ENCODE data around the gene KSR1. TPM values are rescaled to one million over a fixed set of nuclear protein-coding genes. Genes with fewer than 3 reads are reported as not detected.

Gene KSR1
- total RNA-seq, 1 experiment from 2014 or later, result 41.7 TPM

DNA sequence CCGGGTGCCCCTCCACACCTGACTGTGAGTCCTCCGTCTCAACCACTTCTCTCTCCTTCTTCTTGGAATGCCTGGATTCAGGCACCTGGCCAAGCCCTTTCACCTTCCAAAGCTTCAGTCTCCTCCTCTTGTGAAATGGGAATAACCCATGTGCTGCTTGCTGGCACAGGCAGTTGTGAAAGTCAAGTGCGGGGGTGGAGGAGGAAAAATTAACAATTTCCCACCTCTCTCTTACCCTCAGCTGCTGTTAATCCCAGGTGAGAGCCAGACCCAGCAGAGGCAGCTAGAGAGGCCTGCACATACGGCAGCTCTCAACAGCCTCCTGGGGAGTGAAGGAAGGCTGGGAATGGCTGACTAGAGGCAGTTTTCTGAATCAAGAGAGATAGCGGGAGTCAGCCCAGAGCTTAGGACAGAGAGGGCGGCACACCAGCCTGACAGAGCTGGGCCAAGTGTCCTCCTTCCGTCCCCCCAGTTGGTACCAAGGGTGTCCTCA is 96.8 kb downstream of the KSR1 start:
- TF ChIP-seq, protein P1, sequence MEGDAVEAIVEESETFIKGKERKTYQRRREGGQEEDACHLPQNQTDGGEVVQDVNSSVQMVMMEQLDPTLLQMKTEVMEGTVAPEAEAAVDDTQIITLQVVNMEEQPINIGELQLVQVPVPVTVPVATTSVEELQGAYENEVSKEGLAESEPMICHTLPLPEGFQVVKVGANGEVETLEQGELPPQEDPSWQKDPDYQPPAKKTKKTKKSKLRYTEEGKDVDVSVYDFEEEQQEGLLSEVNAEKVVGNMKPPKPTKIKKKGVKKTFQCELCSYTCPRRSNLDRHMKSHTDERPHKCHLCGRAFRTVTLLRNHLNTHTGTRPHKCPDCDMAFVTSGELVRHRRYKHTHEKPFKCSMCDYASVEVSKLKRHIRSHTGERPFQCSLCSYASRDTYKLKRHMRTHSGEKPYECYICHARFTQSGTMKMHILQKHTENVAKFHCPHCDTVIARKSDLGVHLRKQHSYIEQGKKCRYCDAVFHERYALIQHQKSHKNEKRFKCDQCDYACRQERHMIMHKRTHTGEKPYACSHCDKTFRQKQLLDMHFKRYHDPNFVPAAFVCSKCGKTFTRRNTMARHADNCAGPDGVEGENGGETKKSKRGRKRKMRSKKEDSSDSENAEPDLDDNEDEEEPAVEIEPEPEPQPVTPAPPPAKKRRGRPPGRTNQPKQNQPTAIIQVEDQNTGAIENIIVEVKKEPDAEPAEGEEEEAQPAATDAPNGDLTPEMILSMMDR (conservative IDR thresholded peaks at IDR 0.05; ENCODE audit: low read depth, low read length), result no peak
- TF ChIP-seq EZH2 (IDR thresholded peaks at IDR 0.05; ENCODE audit: borderline replicate concordance, low read depth, low read length, poor library complexity, severe bottlenecking), result no peak
- H3K4me3 ChIP-seq (ENCODE audit: low read depth, low read length, poor library complexity, severe bottlenecking), result no peak overlapping the region
- peaks cover 10% of the 10 kb centered on the region for H3K4me1 ChIP-seq (ENCODE audit: insufficient read depth, low read length, poor library complexity, severe bottlenecking)
- H3K27ac ChIP-seq (ENCODE audit: low read depth, low read length, poor library complexity, severe bottlenecking), result no peak overlapping the region
- ChIA-PET POLR2A (ENCODE audit: low non-redundant PET) (no interaction called here), CTCF (interaction anchor here (0.5 kb wide), 1 partner anchor 103 kb away, joined by 3 read pairs; no protein-coding TSS in a partner anchor)
- no peaks in the 10 kb centered on the region for H3K36me3 ChIP-seq (ENCODE audit: insufficient read depth, low read length, poor library complexity, severe bottlenecking)
- H3K9me3 ChIP-seq (ENCODE audit: low read depth, low read length, poor library complexity, severe bottlenecking), result no peaks in the 10 kb centered on the region
- no TSS peak for BruUV-seq (replicated peaks)
- H3K27me3 ChIP-seq (replicated peaks; ENCODE audit: insufficient read depth, low read depth, low read length, poor library complexity), result no peaks in the 10 kb centered on the region
- intact Hi-C loops (cut with micrococcal nuclease; ENCODE audit: unreplicated experiment), result no loop called here
- no peak for DNase-seq (ENCODE audit: low spot score)

DNA sequence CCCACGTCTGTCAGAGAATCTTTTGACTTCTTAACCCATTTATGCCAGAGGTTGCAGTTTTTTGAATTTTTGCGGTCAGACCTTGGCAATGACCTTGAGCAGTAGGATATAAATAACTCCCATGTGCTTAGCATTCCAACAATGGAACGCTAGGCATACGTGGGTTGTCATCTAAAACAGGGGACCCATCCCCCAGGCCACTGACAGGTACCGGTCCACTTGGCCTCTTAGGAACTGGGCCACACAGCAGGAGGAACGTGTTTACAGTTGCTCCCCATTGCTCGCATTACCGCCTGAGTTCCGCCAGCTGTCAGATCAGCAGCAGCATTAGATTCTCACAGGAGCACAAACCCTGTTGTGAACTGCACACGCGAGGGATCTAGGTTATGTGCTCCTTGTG is 97.9 kb downstream of the KSR1 start:
- BruUV-seq (replicated peaks), result no TSS peak
- POLR2A ChIA-PET (ENCODE audit: low non-redundant PET), result no interaction called here
- TF ChIP-seq, protein P1 (conservative IDR thresholded peaks at IDR 0.05; ENCODE audit: low read depth, low read length), result no peak
- TF ChIP-seq EZH2 (IDR thresholded peaks at IDR 0.05; ENCODE audit: borderline replicate concordance, low read depth, low read length, poor library complexity, severe bottlenecking), result no peak

DNA sequence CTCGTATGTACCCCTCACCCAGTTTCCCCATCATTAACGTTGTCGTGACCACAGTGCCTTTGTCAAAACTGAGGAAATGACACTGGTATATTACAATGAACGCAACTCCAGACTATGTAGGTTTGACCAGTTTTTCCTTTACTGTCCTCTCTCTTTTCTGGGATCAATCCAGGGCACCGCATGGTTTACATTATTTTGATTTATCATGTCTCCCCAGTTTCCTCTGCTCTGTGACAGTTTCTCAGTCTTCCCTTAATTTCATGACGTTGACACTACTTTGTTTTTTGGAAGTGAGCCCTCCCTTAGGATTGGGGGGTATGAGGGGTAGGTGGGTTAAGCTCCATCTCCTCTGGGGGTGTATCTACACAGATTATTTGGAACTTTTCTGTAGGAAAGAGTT is 98.7 kb downstream of the KSR1 start:
- CTCF ChIA-PET, result no interaction called here
- no peak for DNase-seq (ENCODE audit: low spot score)
- no TSS peak for BruUV-seq (replicated peaks)
- POLR2A ChIA-PET (ENCODE audit: low non-redundant PET), result no interaction called here
- Histone ChIP-seq H3K27ac (ENCODE audit: low read depth, low read length, poor library complexity, severe bottlenecking) (no peak overlapping the region), H3K4me1 (ENCODE audit: insufficient read depth, low read length, poor library complexity, severe bottlenecking) (peaks cover 20% of the 10 kb centered on the region), H3K27me3 (replicated peaks; ENCODE audit: insufficient read depth, low read depth, low read length, poor library complexity) (no peaks in the 10 kb centered on the region), H3K4me3 (ENCODE audit: low read depth, low read length, poor library complexity, severe bottlenecking) (no peak overlapping the region), H3K9me3 (ENCODE audit: low read depth, low read length, poor library complexity, severe bottlenecking) (no peaks in the 10 kb centered on the region), H3K36me3 (ENCODE audit: insufficient read depth, low read length, poor library complexity, severe bottlenecking) (no peaks in the 10 kb centered on the region)
- TF ChIP-seq, protein P1 (conservative IDR thresholded peaks at IDR 0.05; ENCODE audit: low read depth, low read length), result no peak
- TF ChIP-seq EZH2 (IDR thresholded peaks at IDR 0.05; ENCODE audit: borderline replicate concordance, low read depth, low read length, poor library complexity, severe bottlenecking), result no peak
- intact Hi-C loops (cut with micrococcal nuclease; ENCODE audit: unreplicated experiment), result no loop called here

More for the DNA sequence above, 97.9 kb downstream of the KSR1 start:
- no peaks in the 10 kb centered on the region for H3K36me3 ChIP-seq (ENCODE audit: insufficient read depth, low read length, poor library complexity, severe bottlenecking)
- H3K9me3 ChIP-seq (ENCODE audit: low read depth, low read length, poor library complexity, severe bottlenecking), result no peaks in the 10 kb centered on the region
- no peaks in the 10 kb centered on the region for H3K27me3 ChIP-seq (replicated peaks; ENCODE audit: insufficient read depth, low read depth, low read length, poor library complexity)
- CTCF ChIA-PET, result no interaction called here
- H3K4me1 ChIP-seq (ENCODE audit: insufficient read depth, low read length, poor library complexity, severe bottlenecking), result peaks cover 13% of the 10 kb centered on the region
- intact Hi-C loops (cut with micrococcal nuclease; ENCODE audit: unreplicated experiment), result no loop called here
- H3K4me3 ChIP-seq (ENCODE audit: low read depth, low read length, poor library complexity, severe bottlenecking), result no peak overlapping the region
- H3K27ac ChIP-seq (ENCODE audit: low read depth, low read length, poor library complexity, severe bottlenecking), result no peak overlapping the region
- DNase-seq (ENCODE audit: low spot score), result no peak
